Cardiac muscle cell (in vitro differentiated cells and primary cell): ENCODE data around the gene EXOC4. TPM values are rescaled to one million over a fixed set of nuclear protein-coding genes. Genes with fewer than 3 reads are reported as not detected.

Experiments used
- DNase-seq, 2 donors: peaks; one replicate each; pipeline versions ENCODE4 v3.0.0 to v3.0.0-alpha.2; 2010 to 2017; ENCODE audit warnings: low read depth in 1 of 2, low spot score in 1 of 2
- H3K27ac ChIP-seq: fragments of 200-600 bp; sonication (generic); 2 replicates; pipeline ENCODE4 v1.5.1; 2016
- H3K27me3 ChIP-seq: fragments of 200-600 bp; sonication (generic); 2 replicates; pipeline ENCODE4 v1.6.0; 2016; ENCODE audit warnings: control low read depth
- H3K36me3 ChIP-seq: fragments of 200-600 bp; sonication (generic); 2 replicates; pipeline ENCODE4 v1.5.1; 2016; ENCODE audit warnings: control low read depth
- H3K4me1 ChIP-seq: fragments of 200-600 bp; sonication (generic); 2 replicates; pipeline ENCODE4 v1.8.1; 2017; ENCODE audit warnings: low read depth, mild to moderate bottlenecking, mixed run types
- H3K4me3 ChIP-seq: fragments of 200-600 bp; sonication (generic); 2 replicates; pipeline ENCODE4 v1.5.1; 2016; ENCODE audit warnings: mild to moderate bottlenecking
- H3K9me3 ChIP-seq: fragments of 200-600 bp; sonication (generic); 2 replicates; pipeline ENCODE4 v1.5.1; 2017; ENCODE audit warnings: low read depth, mild to moderate bottlenecking, control low read depth
- polyA plus RNA-seq: library from polyadenylated mRNA; unstranded; fragments of >200 nt; fragmentation: Nextera tagmentation; extraction: Ambion mirVana; gene quantifications from 2 replicates; pipeline ENCODE4 v1.2.1, GENCODE V29; 2016
- total RNA-seq: library from RNA; depleted of rRNA; stranded (reverse); fragments of >200 nt; gene quantifications from 2 replicates; pipeline ENCODE4 v1.2.3, GENCODE V29; 2016
- TF ChIP-seq, protein P1 (sequence below): IDR thresholded peaks from 2 replicates; pipeline ENCODE4 v1.5.1; 2012; ENCODE audit warnings: low read depth, mild to moderate bottlenecking, low read length

EXOC4 gene
- total and polyA plus RNA-seq, 2 experiments from 2014 or later, result 33.6 to 46.0 TPM

DNA sequence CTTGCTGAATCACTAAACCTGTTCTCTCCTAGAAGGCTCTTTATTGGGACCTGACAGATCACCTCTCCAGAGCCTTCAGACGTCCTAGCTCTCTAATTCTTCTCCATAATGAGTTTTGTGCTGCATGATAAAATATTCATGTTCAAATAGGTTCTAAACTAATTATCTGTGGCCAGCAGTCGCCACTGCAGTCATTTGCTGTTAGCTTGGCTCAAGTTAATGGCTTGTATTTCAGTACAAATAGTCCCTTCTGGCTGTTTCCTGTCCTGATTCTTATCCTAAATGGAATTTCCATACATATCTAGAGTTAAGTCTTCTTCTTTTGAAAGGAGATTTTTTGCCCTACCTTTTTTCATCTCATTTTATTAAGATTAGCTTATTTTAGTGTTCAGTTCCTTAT lies 303.2 kb downstream of the EXOC4 start:
- DNase-seq, result no peak
- H3K27ac ChIP-seq, result no peak overlapping the region
- no peaks in the 10 kb centered on the region for H3K4me1 ChIP-seq
- TF ChIP-seq, protein P1, sequence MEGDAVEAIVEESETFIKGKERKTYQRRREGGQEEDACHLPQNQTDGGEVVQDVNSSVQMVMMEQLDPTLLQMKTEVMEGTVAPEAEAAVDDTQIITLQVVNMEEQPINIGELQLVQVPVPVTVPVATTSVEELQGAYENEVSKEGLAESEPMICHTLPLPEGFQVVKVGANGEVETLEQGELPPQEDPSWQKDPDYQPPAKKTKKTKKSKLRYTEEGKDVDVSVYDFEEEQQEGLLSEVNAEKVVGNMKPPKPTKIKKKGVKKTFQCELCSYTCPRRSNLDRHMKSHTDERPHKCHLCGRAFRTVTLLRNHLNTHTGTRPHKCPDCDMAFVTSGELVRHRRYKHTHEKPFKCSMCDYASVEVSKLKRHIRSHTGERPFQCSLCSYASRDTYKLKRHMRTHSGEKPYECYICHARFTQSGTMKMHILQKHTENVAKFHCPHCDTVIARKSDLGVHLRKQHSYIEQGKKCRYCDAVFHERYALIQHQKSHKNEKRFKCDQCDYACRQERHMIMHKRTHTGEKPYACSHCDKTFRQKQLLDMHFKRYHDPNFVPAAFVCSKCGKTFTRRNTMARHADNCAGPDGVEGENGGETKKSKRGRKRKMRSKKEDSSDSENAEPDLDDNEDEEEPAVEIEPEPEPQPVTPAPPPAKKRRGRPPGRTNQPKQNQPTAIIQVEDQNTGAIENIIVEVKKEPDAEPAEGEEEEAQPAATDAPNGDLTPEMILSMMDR, result no peak
- H3K36me3 ChIP-seq, result no peaks in the 10 kb centered on the region
- H3K4me3 ChIP-seq, result no peak overlapping the region
- H3K9me3 ChIP-seq, result no peaks in the 10 kb centered on the region
- H3K27me3 ChIP-seq, result no peaks in the 10 kb centered on the region

GRCh38 chr7:133556553-133556952 lies 303.7 kb downstream of the EXOC4 start:
- TF ChIP-seq, protein P1, result no peak
- Histone ChIP-seq H3K27me3 (no peaks in the 10 kb centered on the region), H3K36me3 (no peaks in the 10 kb centered on the region), H3K27ac (no peak overlapping the region), H3K4me3 (no peak overlapping the region), H3K9me3 (no peaks in the 10 kb centered on the region), H3K4me1 (no peaks in the 10 kb centered on the region)
- no peak for DNase-seq

DNA sequence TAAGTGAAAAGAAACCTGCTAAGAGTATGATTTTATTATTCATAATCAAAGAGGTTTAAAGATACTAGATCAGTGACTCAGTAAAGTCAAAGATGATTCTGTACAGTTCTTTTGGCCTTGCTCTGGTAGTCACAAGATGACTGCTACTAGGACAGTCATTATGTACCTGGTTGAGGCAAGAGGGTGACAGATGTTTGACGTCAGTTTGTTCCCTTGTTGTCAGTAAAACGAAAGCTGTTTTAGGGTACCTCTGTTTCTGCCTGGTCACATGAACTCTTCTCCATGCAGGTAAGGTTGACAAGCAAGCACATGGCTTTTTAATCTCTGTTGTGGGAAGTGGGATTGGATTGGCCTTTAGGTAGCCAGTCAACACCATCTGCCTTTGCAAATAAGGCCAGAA lies 308.0 kb downstream of the EXOC4 start:
- DNase-seq, result no peak
- Histone ChIP-seq H3K4me1 (no peaks in the 10 kb centered on the region), H3K27ac (no peak overlapping the region), H3K36me3 (no peaks in the 10 kb centered on the region), H3K9me3 (no peaks in the 10 kb centered on the region), H3K4me3 (no peak overlapping the region), H3K27me3 (no peaks in the 10 kb centered on the region)
- TF ChIP-seq, protein P1, result no peak

DNA sequence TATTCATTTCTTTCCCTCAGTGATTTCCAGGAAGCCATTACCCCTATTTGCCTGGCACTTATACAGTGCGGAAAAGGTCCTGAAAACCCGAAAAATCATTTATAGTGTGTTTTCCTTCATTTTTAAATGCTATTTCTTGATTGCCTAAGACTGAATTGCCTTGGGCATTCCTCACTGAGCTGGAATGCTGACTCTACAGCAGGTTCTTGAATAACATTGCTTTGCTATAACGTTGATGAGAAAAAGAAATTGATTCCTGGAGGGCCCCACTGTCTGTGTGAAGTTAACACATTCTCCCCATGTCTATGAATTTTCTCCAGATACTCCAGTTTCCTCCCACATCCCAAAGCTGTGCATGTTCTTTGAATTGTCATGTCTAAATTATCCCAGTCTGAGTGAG lies 308.5 kb downstream of the EXOC4 start:
- Histone ChIP-seq H3K9me3 (no peaks in the 10 kb centered on the region), H3K4me1 (no peaks in the 10 kb centered on the region), H3K4me3 (no peak overlapping the region), H3K27me3 (no peaks in the 10 kb centered on the region), H3K36me3 (no peaks in the 10 kb centered on the region), H3K27ac (no peak overlapping the region)
- DNase-seq, result no peak
- TF ChIP-seq, protein P1, result no peak

- H3K27ac ChIP-seq, result no peak overlapping the region
- no peaks in the 10 kb centered on the region for H3K36me3 ChIP-seq
These were observed 309.7 kb downstream of the EXOC4 start for GRCh38 chr7:133562621-133563020.

More at GRCh38 chr7:133562621-133563020, 309.7 kb downstream of the EXOC4 start:
- Histone ChIP-seq H3K4me3 (no peak overlapping the region), H3K27me3 (no peaks in the 10 kb centered on the region), H3K4me1 (no peaks in the 10 kb centered on the region), H3K9me3 (no peaks in the 10 kb centered on the region)
- DNase-seq, result no peak
- TF ChIP-seq, protein P1, result no peak
